WTC11 (cell line): ENCODE measurements around the gene CLEC16A. TPM values are rescaled to one million over a fixed set of nuclear protein-coding genes. Genes with fewer than 3 reads are reported as not detected.

Experiments
- ATAC-seq: fragments of 200-7000 bp; cut with Tn5 transposase; 2 replicates; pipeline ENCODE4 v1.10.0; 2021; ENCODE audit warnings: mild to moderate bottlenecking, moderate library complexity
- CTCF ChIA-PET: fragments of 300-600 bp; sonication (Branson Sonifier 250); formaldehyde crosslinking; loops from one replicate; lab custom pipeline; 2021; ENCODE audit warnings: antibody characterized with exemption; lab: Charles Lee
- POLR2A ChIA-PET: fragments of 350-600 bp; sonication (Branson Sonifier 250); formaldehyde crosslinking; loops from one replicate; lab custom pipeline; 2021; ENCODE audit warnings: antibody characterized with exemption; lab: Charles Lee
- DNase-seq: peaks from one replicate; pipeline ENCODE4 v3.0.0; 2021; ENCODE audit warnings: low spot score
- H3K27ac Mint-ChIP-seq: 2 replicates; pipeline ENCODE4 v1.8.0; 2021; ENCODE audit warnings: mixed read lengths
- H3K27me3 Mint-ChIP-seq: 2 replicates; pipeline ENCODE4 v1.8.0; 2021; ENCODE audit warnings: low read depth, mild to moderate bottlenecking, moderate library complexity, mixed read lengths
- H3K36me3 Mint-ChIP-seq: 2 replicates; pipeline ENCODE4 v1.8.0; 2021; ENCODE audit warnings: mixed read lengths
- H3K4me1 Mint-ChIP-seq: 2 replicates; pipeline ENCODE4 v1.8.0; 2022; ENCODE audit warnings: mixed read lengths
- H3K4me3 Mint-ChIP-seq: 2 replicates; pipeline ENCODE4 v1.8.0; 2021; ENCODE audit warnings: mild to moderate bottlenecking, moderate library complexity, mixed read lengths
- H3K9me3 Mint-ChIP-seq: 2 replicates; pipeline ENCODE4 v1.8.0; 2021; ENCODE audit warnings: mixed read lengths
- ARID4B ChIP-seq: sonication (generic); formaldehyde crosslinking; IDR thresholded peaks from 2 replicates; pipeline ENCODE4 v1.8.0; 2023; ENCODE audit warnings: missing genetic modification reagents, mild to moderate bottlenecking, borderline replicate concordance
- ATF3 ChIP-seq: sonication (generic); formaldehyde crosslinking; conservative IDR thresholded peaks from 2 replicates; pipeline ENCODE4 v1.8.1; 2022; ENCODE audit warnings: mild to moderate bottlenecking, missing genetic modification reagents
- CTCF ChIP-seq: fragments of 200-600 bp; IDR thresholded peaks from 2 replicates; pipeline ENCODE4 v1.8.0; 2022; ENCODE audit warnings: antibody characterized with exemption
- E2F1 ChIP-seq: sonication (generic); formaldehyde crosslinking; IDR thresholded peaks from 2 replicates; pipeline ENCODE4 v1.8.0; 2022; ENCODE audit warnings: mild to moderate bottlenecking, missing genetic modification reagents
- ERG ChIP-seq: fragments of 250-450 bp; sonication (Bioruptor Pico); IDR thresholded peaks from 2 replicates; pipeline ENCODE4 v1.8.0; 2021; ENCODE audit warnings: mild to moderate bottlenecking
- ETV6 ChIP-seq: sonication (generic); formaldehyde crosslinking; IDR thresholded peaks from 2 replicates; pipeline ENCODE4 v1.8.1; 2022; ENCODE audit warnings: mild to moderate bottlenecking, missing genetic modification reagents
- GABPB1 ChIP-seq: sonication (generic); formaldehyde crosslinking; IDR thresholded peaks from 2 replicates; pipeline ENCODE4 v1.8.1; 2023; ENCODE audit warnings: mild to moderate bottlenecking, missing genetic modification reagents
- IRF1 ChIP-seq: sonication (generic); formaldehyde crosslinking; IDR thresholded peaks from 2 replicates; pipeline ENCODE4 v1.8.0; 2023; ENCODE audit warnings: missing genetic modification reagents
- NFATC4 ChIP-seq: fragments of 250-450 bp; sonication (Bioruptor Pico); IDR thresholded peaks from 2 replicates; pipeline ENCODE4 v1.9.0; 2021; ENCODE audit warnings: mild to moderate bottlenecking
- NFYB ChIP-seq: sonication (generic); formaldehyde crosslinking; conservative IDR thresholded peaks from 2 replicates; pipeline ENCODE4 v1.8.0; 2022; ENCODE audit warnings: low read depth, missing genetic modification reagents
- NR3C1 ChIP-seq: sonication (generic); formaldehyde crosslinking; conservative IDR thresholded peaks from 2 replicates; pipeline ENCODE4 v1.8.1; 2023; ENCODE audit warnings: low read depth, mild to moderate bottlenecking, missing genetic modification reagents
- OVOL2 ChIP-seq: fragments of 250-450 bp; sonication (Bioruptor Pico); IDR thresholded peaks from 2 replicates; pipeline ENCODE4 v1.9.0; 2021; ENCODE audit warnings: mild to moderate bottlenecking, borderline replicate concordance
- SMAD4 ChIP-seq: sonication (generic); formaldehyde crosslinking; IDR thresholded peaks from 2 replicates; pipeline ENCODE4 v1.8.0; 2022; ENCODE audit warnings: mild to moderate bottlenecking, missing genetic modification reagents
- SOX15 ChIP-seq: fragments of 250-450 bp; sonication (Bioruptor Pico); IDR thresholded peaks from 2 replicates; pipeline ENCODE4 v1.9.0; 2021; ENCODE audit warnings: mild to moderate bottlenecking
- SP1 ChIP-seq: sonication (generic); formaldehyde crosslinking; conservative IDR thresholded peaks from 2 replicates; pipeline ENCODE4 v1.8.1; 2022; ENCODE audit warnings: missing genetic modification reagents
- TCF7 ChIP-seq: sonication (generic); formaldehyde crosslinking; IDR thresholded peaks from 2 replicates; pipeline ENCODE4 v1.8.0; 2022; ENCODE audit warnings: mild to moderate bottlenecking, low read depth, missing genetic modification reagents, moderate library complexity
- USF2 ChIP-seq: sonication (generic); formaldehyde crosslinking; IDR thresholded peaks from 2 replicates; pipeline ENCODE4 v1.8.1; 2023; ENCODE audit warnings: mild to moderate bottlenecking, missing genetic modification reagents, moderate library complexity
- ZBTB21 ChIP-seq: sonication (generic); formaldehyde crosslinking; IDR thresholded peaks from 2 replicates; pipeline ENCODE4 v1.8.1; 2023; ENCODE audit warnings: mild to moderate bottlenecking, missing genetic modification reagents, borderline replicate concordance
- ZNF121 ChIP-seq: sonication (generic); formaldehyde crosslinking; IDR thresholded peaks from 2 replicates; pipeline ENCODE4 v1.8.0; 2023; ENCODE audit warnings: missing genetic modification reagents
- ZNF219 ChIP-seq: sonication (generic); formaldehyde crosslinking; IDR thresholded peaks from 2 replicates; pipeline ENCODE4 v1.8.0; 2023; ENCODE audit warnings: missing genetic modification reagents, mild to moderate bottlenecking, borderline replicate concordance
- ZNF416 ChIP-seq: fragments of 250-450 bp; sonication (Bioruptor Pico); IDR thresholded peaks from 2 replicates; pipeline ENCODE4 v1.9.0; 2021; ENCODE audit warnings: mild to moderate bottlenecking, inconsistent platforms
- total RNA-seq: library from RNA; stranded (reverse); gene quantifications from 3 replicates; pipeline ENCODE4 v1.2.3, GENCODE V29; 2021

Gene CLEC16A
- total RNA-seq, 1 experiment from 2014 or later: 14.4 TPM

- ChIA-PET CTCF (interaction anchor here (0.5 to 1.7 kb wide), 5 partner anchors 11 to 283 kb away, joined by 3 to 16 read pairs (median 3); partner anchors contain the start of genes DEXI and SOCS1), POLR2A (no interaction called here)
- H3K9me3 Mint-ChIP-seq: no peaks in the 10 kb centered on the region
- H3K27ac Mint-ChIP-seq: peak overlapping the region; percentile 35
- no peak overlapping the region for H3K4me3 Mint-ChIP-seq
- H3K4me1 Mint-ChIP-seq: peaks cover 5% of the 10 kb centered on the region
- no peak for ATAC-seq
- no peaks in the 10 kb centered on the region for H3K27me3 Mint-ChIP-seq
- TF ChIP-seq ARID4B: no peak
- TF ChIP-seq ATF3 (CRISPR knock-in tag): no peak
- no peak for TF ChIP-seq ZNF416 (CRISPR knock-in tag)
- no peak for TF ChIP-seq OVOL2 (CRISPR knock-in tag)
- no peak for TF ChIP-seq IRF1 (CRISPR knock-in tag)
- TF ChIP-seq, all 79 proteins: peak for 0
- H3K36me3 Mint-ChIP-seq: no peaks in the 10 kb centered on the region; the same call in 1 of the 2 replicates
- no peak for DNase-seq
Observed at GRCh38 chr16:10972108-10972818, 27.9 kb downstream of the CLEC16A start.

GRCh38 chr16:10972819-10973464 lies 28.6 kb downstream of the CLEC16A start:
- Mint-ChIP-seq H3K27me3 (no peaks in the 10 kb centered on the region), H3K4me1 (peaks cover 5% of the 10 kb centered on the region), H3K36me3 (no peaks in the 10 kb centered on the region; the same call in 1 of the 2 replicates), H3K9me3 (no peaks in the 10 kb centered on the region), H3K27ac (no peak overlapping the region), H3K4me3 (no peak overlapping the region)
- DNase-seq: no peak
- POLR2A ChIA-PET: no interaction called here
- ATAC-seq: no peak
- TF ChIP-seq USF2 (CRISPR knock-in tag) (no peak), NR3C1 (CRISPR knock-in tag) (no peak), TCF7 (CRISPR knock-in tag) (no peak), CTCF (no peak), NFATC4 (no peak), ZNF219 (no peak), GABPB1 (CRISPR knock-in tag) (no peak), ETV6 (CRISPR knock-in tag) (no peak), SMAD4 (CRISPR knock-in tag) (no peak), ERG (CRISPR knock-in tag) (no peak), NFYB (CRISPR knock-in tag) (no peak), SOX15 (CRISPR knock-in tag) (no peak), ZBTB21 (CRISPR knock-in tag) (no peak), SP1 (CRISPR knock-in tag) (no peak), ZNF121 (CRISPR knock-in tag) (no peak), E2F1 (no peak)
- CTCF ChIA-PET: interaction anchor here (0.8 kb wide), 1 partner anchor 21 kb away, joined by 3 read pairs; no protein-coding TSS in a partner anchor
